Neural cell (in vitro differentiated cells): ENCODE data around the gene IDH3B. TPM values are rescaled to one million over a fixed set of nuclear protein-coding genes. Genes with fewer than 3 reads are reported as not detected.

Source experiments
- H2AFZ ChIP-seq: fragments of 200-600, 300-800 bp; sonication (generic), shearing (Covaris generic); 2 replicates; pipeline ENCODE4 v1.6.0; 2014; ENCODE audit warnings: low read depth, mild to moderate bottlenecking, antibody characterized with exemption, low read length, moderate library complexity
- H3F3A ChIP-seq: fragments of 200-600 bp; shearing (Covaris generic); 2 replicates; pipeline ENCODE4 v1.6.1; 2016; ENCODE audit warnings: mild to moderate bottlenecking, moderate library complexity, mixed read lengths, antibody characterized with exemption, low read length; ENCODE audit not compliant: insufficient read depth, poor library complexity, severe bottlenecking
- H3K27ac ChIP-seq: fragments of 200-600, 300-800 bp; sonication (generic), shearing (Covaris generic); 2 replicates; pipeline ENCODE4 v1.5.1; 2014; ENCODE audit warnings: mild to moderate bottlenecking, low read length, moderate library complexity
- H3K27me3 ChIP-seq: fragments of 300-800, 200-600 bp; sonication (generic), shearing (Covaris generic); 2 replicates; pipeline ENCODE4 v1.6.0; 2014; ENCODE audit warnings: mild to moderate bottlenecking, low read depth, low read length, moderate library complexity; ENCODE audit not compliant: insufficient read depth
- H3K36me3 ChIP-seq: fragments of 300-800, 200-600 bp; sonication (generic), shearing (Covaris generic); 2 replicates; pipeline ENCODE4 v1.5.1; 2014; ENCODE audit warnings: mild to moderate bottlenecking, antibody characterized with exemption, low read length, moderate library complexity; ENCODE audit not compliant: insufficient read depth
- H3K4me2 ChIP-seq: fragments of 300-800, 200-600 bp; sonication (generic), shearing (Covaris generic); 2 replicates; pipeline ENCODE4 v1.6.0; 2014; ENCODE audit warnings: mild to moderate bottlenecking, low read length
- H3K4me3 ChIP-seq: fragments of 300-800, 200-600 bp; sonication (generic), shearing (Covaris generic); 2 replicates; pipeline ENCODE4 v1.5.1; 2014; ENCODE audit warnings: mild to moderate bottlenecking, low read length, moderate library complexity
- H3K79me2 ChIP-seq: fragments of 200-600 bp; shearing (Covaris generic); replicated peaks from 2 replicates; pipeline ENCODE4 v1.6.0; 2014; ENCODE audit warnings: mild to moderate bottlenecking, low read length, moderate library complexity; ENCODE audit not compliant: insufficient read depth
- H3K9ac ChIP-seq: fragments of 300-800, 200-600 bp; sonication (generic), shearing (Covaris generic); 2 replicates; pipeline ENCODE4 v1.6.1; 2016; ENCODE audit warnings: mild to moderate bottlenecking, low read length, mixed read lengths
- H3K9me2 ChIP-seq: fragments of 200-600 bp; shearing (Covaris generic); 2 replicates; pipeline ENCODE4 v1.6.1; 2016; ENCODE audit warnings: mild to moderate bottlenecking, low read length, mixed read lengths; ENCODE audit not compliant: insufficient read depth
- H3K9me3 ChIP-seq: fragments of 200-600, 300-800 bp; sonication (generic), shearing (Covaris generic); 2 replicates; pipeline ENCODE4 v1.6.1; 2016; ENCODE audit warnings: mild to moderate bottlenecking, mixed run types, low read length, moderate library complexity, mixed read lengths
- H4K20me1 ChIP-seq: fragments of 200-600 bp; shearing (Covaris generic); 2 replicates; pipeline ENCODE4 v1.6.1; 2016; ENCODE audit warnings: mild to moderate bottlenecking, mixed run types; ENCODE audit not compliant: insufficient read depth
- CTCF ChIP-seq: fragments of 450-650 bp; IDR thresholded peaks from 2 replicates; pipeline ENCODE4 v1.5.1; 2014; ENCODE audit warnings: antibody characterized with exemption, mild to moderate bottlenecking, moderate library complexity; ENCODE audit not compliant: poor library complexity, severe bottlenecking
- EP300 ChIP-seq: fragments of 450-650 bp; conservative IDR thresholded peaks from 2 replicates; pipeline ENCODE4 v1.6.1; 2014; ENCODE audit warnings: antibody characterized with exemption, mild to moderate bottlenecking, moderate library complexity; ENCODE audit not compliant: poor library complexity, severe bottlenecking
- EZH2 ChIP-seq: fragments of 200-600, 300-800 bp; shearing (Covaris generic), sonication (generic); IDR thresholded peaks from 2 replicates; pipeline ENCODE4 v1.6.1; 2014; ENCODE audit warnings: antibody characterized with exemption, low read length, borderline replicate concordance, mild to moderate bottlenecking; ENCODE audit not compliant: insufficient read depth, poor library complexity, severe bottlenecking
- MXI1 ChIP-seq: fragments of 450-650 bp; conservative IDR thresholded peaks from 2 replicates; pipeline ENCODE4 v1.6.1; 2014; ENCODE audit warnings: antibody characterized with exemption, mild to moderate bottlenecking; ENCODE audit not compliant: poor library complexity, severe bottlenecking
- POLR2AphosphoS5 ChIP-seq: IDR thresholded peaks from 2 replicates; pipeline ENCODE4 v1.6.1; 2012
- RAD21 ChIP-seq: fragments of 450-650 bp; conservative IDR thresholded peaks from 2 replicates; pipeline ENCODE4 v1.6.1; 2014; ENCODE audit warnings: antibody characterized with exemption, mild to moderate bottlenecking, moderate library complexity
- REST ChIP-seq: IDR thresholded peaks from 2 replicates; pipeline ENCODE4 v1.6.1; 2012; ENCODE audit warnings: borderline replicate concordance
- SMC3 ChIP-seq: fragments of 450-650 bp; conservative IDR thresholded peaks from 2 replicates; pipeline ENCODE4 v1.6.1; 2014; ENCODE audit warnings: antibody characterized with exemption, mild to moderate bottlenecking, moderate library complexity; ENCODE audit not compliant: poor library complexity
- TAF1 ChIP-seq: IDR thresholded peaks from 2 replicates; pipeline ENCODE4 v1.6.1; 2012; ENCODE audit warnings: low read depth
- polyA plus RNA-seq: library from polyadenylated mRNA; depleted of rRNA; stranded (reverse); fragments of >200 nt; gene quantifications from 2 replicates; pipeline ENCODE4 v1.2.3, GENCODE V29; 2014

IDH3B gene
- polyA plus RNA-seq, 1 donor from 2014 or later = 307 TPM

- no peak overlapping the region for H2AFZ ChIP-seq
- no peaks in the 10 kb centered on the region for H3K27me3 ChIP-seq
- no peak for TF ChIP-seq EP300
- H3K27ac ChIP-seq = no peak overlapping the region
- no peak overlapping the region for H3K4me2 ChIP-seq
- H3K9me3 ChIP-seq = no peaks in the 10 kb centered on the region
- H3K9me2 ChIP-seq = no peaks in the 10 kb centered on the region
- H3K9ac ChIP-seq = no peak overlapping the region
- no peaks in the 10 kb centered on the region for H3F3A ChIP-seq
- no peaks in the 10 kb centered on the region for H3K36me3 ChIP-seq
- no peak overlapping the region for H3K4me3 ChIP-seq
- H4K20me1 ChIP-seq = no peaks in the 10 kb centered on the region
- no peaks in the 10 kb centered on the region for H3K79me2 ChIP-seq
These were observed 23.8 kb downstream of the IDH3B start for GRCh38 chr20:2640260-2640659.

GRCh38 chr20:2637246-2637645 lies 26.8 kb downstream of the IDH3B start:
- H3K4me2 ChIP-seq = no peak overlapping the region
- TF ChIP-seq MXI1 (no peak), CTCF (no peak), EP300 (no peak), REST (no peak), EZH2 (no peak), TAF1 (no peak), POLR2AphosphoS5 (no peak), RAD21 (no peak), SMC3 (no peak)
- H4K20me1 ChIP-seq = no peaks in the 10 kb centered on the region
- H3K27ac ChIP-seq = no peak overlapping the region
- H2AFZ ChIP-seq = no peak overlapping the region
- H3K27me3 ChIP-seq = no peaks in the 10 kb centered on the region
- H3F3A ChIP-seq = no peaks in the 10 kb centered on the region
- H3K9ac ChIP-seq = no peak overlapping the region
- H3K4me3 ChIP-seq = no peak overlapping the region
- H3K36me3 ChIP-seq = no peaks in the 10 kb centered on the region
- no peaks in the 10 kb centered on the region for H3K9me3 ChIP-seq
- no peaks in the 10 kb centered on the region for H3K9me2 ChIP-seq
- H3K79me2 ChIP-seq = no peaks in the 10 kb centered on the region

- no peaks in the 10 kb centered on the region for H3K9me2 ChIP-seq
- no peaks in the 10 kb centered on the region for H4K20me1 ChIP-seq
- no peaks in the 10 kb centered on the region for H3K79me2 ChIP-seq
- H3F3A ChIP-seq = no peaks in the 10 kb centered on the region
- H2AFZ ChIP-seq = no peak overlapping the region
- H3K36me3 ChIP-seq = no peaks in the 10 kb centered on the region
- H3K9ac ChIP-seq = no peak overlapping the region
- no peaks in the 10 kb centered on the region for H3K27me3 ChIP-seq
- H3K9me3 ChIP-seq = no peaks in the 10 kb centered on the region
- no peak overlapping the region for H3K27ac ChIP-seq
- no peak overlapping the region for H3K4me2 ChIP-seq
- TF ChIP-seq TAF1 = no peak
- TF ChIP-seq EZH2 = no peak
- no peak overlapping the region for H3K4me3 ChIP-seq
These were observed 30.6 kb downstream of the IDH3B start for GRCh38 chr20:2633381-2633780.
